Left ventricle myocardium superior (tissue), 1 donor: Measurements from ENCODE around the gene A3GALT2. TPM values are rescaled to one million over a fixed set of nuclear protein-coding genes. Genes with fewer than 3 reads are reported as not detected.
"Not testable (repeated sequence)": the region's sequence is repeated elsewhere in the genome, so short reads cannot be mapped to it uniquely, and the experiment has no call there.

ENCODE experiments used
- ATAC-seq: fragments of 200-7000 bp; cut with Tn5 transposase; one replicate; pipeline ENCODE4 v1.9.1; 2020; ENCODE audit warnings: mild to moderate bottlenecking, moderate library complexity
- DNase-seq: peaks from one replicate; pipeline ENCODE4 v3.0.0-alpha.2; 2020
- intact Hi-C: fragments of 100-400 bp; cut with micrococcal nuclease; formaldehyde crosslinking; loops from one replicate; pipeline ENCODE4 v1.11.0; 2022
- total RNA-seq: library from RNA; stranded (reverse); fragmentation: NEBNext Ultra II Directional; extraction: Animal tissue kit (Norgen Biotek cat#: 25700); gene quantifications from one replicate; pipeline ENCODE4 v1.2.1, GENCODE V29; 2021
- donor health status: DM: no; HTN: yes; CAD: no; lungs with severe emphysema.

A3GALT2 gene
- total RNA-seq, 1 donor from 2014 or later, result not detected

DNA sequence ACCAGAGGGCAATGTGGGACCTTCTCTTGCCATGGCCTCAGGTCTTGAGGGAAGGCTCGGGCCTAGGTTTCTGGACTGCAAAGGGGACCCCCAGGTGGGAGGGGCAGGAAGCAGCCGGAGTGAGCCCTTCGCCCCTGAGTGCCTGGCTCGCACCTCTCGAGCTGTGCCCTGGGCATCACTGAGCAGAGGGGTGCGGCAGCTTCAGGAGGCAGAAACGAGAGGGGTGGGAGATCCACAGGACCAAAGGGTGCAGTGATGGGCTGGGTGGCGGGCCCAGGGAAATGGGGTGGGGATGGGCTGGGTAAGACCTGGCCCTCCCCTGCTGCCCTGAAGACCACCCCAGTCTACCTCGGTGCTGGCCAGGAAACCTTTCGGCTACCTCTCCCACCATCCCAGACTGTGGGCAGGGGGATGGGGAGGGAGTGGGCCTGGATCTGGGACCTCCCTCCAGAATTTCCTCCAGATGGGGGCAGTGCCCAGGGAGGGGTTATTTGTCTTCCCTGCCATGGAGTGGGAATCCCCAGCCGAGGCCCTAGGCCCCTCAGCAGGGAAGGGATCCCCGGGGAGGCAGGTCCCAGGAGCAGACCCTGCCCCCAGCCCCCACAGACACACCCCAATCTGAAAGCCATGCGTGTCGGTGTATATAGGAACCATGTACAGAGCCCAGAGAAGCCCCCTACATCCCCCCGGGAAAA, 21.3 kb downstream of the A3GALT2 start:
- DNase-seq (no peak), ATAC-seq (no peak)
- intact Hi-C loops, result loop anchor here (5.0 to 10.0 kb wide), 2 partner anchors 68 to 155 kb away; no protein-coding TSS in a partner anchor

DNA sequence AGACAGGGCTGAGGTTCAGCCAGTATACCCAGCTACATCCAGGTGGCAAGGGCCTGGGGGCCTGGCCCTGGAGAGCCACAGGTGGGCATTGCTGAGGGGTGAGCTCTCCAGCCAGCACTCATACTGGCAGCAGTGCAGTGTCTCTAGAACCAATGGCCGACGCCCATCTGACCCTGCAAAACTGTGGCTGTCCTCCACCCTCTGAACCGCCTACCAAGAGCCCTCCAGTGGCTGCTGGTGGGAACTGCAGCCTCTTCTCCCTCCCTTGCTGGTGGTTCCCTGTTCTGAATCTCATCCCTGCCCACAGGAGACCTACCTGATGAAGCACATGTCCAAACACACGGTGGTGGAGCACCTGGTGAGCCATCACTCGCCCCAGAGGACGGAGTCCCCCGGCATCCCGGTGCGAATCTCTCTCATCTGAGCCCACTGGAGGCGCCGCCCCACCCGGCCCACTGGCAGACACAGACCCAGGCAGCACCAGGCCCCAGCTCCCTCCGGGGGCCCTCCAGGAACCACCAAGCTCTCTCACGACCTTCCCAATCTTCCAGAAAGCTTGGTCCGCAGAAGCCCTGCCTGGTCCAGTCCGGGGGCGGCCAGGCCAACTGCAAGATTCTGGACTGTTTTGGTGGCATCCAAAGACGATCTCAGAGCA, 22.1 kb downstream of the A3GALT2 start:
- ATAC-seq, result peak; percentile 65
- peak; percentile 85 for DNase-seq
- intact Hi-C loops, result loop anchor here (5.0 to 10.0 kb wide), 2 partner anchors 69 to 156 kb away; no protein-coding TSS in a partner anchor

GRCh38 chr1:33297911-33298622, 22.8 kb downstream of the A3GALT2 start:
- DNase-seq (no peak), ATAC-seq (no peak)
- intact Hi-C loops, result loop anchor here (5.0 to 10.0 kb wide), 2 partner anchors 69 to 157 kb away; no protein-coding TSS in a partner anchor

GRCh38 chr1:33296824-33297223, 24.1 kb downstream of the A3GALT2 start:
- ATAC-seq (no peak), DNase-seq (no peak)
- intact Hi-C loops, result loop anchor here (5.0 to 10.0 kb wide), 2 partner anchors 70 to 158 kb away; no protein-coding TSS in a partner anchor

- no peak for DNase-seq
- intact Hi-C loops, result loop anchor here (5.0 to 10.0 kb wide), 2 partner anchors 71 to 159 kb away; no protein-coding TSS in a partner anchor
- ATAC-seq, result peak; percentile 7
Observed at GRCh38 chr1:33296082-33296458, 24.8 kb downstream of the A3GALT2 start.

- DNase-seq (peak; percentile 93), ATAC-seq (peak; percentile 85)
- intact Hi-C loops, result loop anchor here (5.0 to 10.0 kb wide), 2 partner anchors 72 to 159 kb away; no protein-coding TSS in a partner anchor
Observed at GRCh38 chr1:33295450-33296081, 25.3 kb downstream of the A3GALT2 start.

DNA sequence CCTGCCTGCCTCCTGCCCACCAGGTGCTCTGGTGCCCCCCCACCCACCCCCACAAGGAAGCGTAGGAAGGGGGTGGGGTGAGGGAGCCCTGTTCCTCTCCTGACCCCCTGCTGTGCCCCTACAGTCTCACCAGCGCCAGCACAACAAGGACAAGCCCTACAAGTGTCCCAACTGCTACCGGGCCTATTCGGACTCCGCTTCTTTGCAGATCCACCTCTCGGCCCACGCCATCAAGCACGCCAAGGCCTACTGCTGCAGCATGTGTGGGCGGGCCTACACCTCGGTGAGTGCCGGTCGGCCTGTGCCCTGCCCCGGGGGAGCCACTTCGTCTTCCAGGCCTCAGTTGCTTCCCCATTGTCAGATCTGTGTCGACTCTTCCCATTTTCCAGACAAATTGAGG, 25.9 kb downstream of the A3GALT2 start:
- DNase-seq (no peak), ATAC-seq (no peak)
- intact Hi-C loops, result loop anchor here (5.0 to 10.0 kb wide), 2 partner anchors 72 to 160 kb away; no protein-coding TSS in a partner anchor

DNA sequence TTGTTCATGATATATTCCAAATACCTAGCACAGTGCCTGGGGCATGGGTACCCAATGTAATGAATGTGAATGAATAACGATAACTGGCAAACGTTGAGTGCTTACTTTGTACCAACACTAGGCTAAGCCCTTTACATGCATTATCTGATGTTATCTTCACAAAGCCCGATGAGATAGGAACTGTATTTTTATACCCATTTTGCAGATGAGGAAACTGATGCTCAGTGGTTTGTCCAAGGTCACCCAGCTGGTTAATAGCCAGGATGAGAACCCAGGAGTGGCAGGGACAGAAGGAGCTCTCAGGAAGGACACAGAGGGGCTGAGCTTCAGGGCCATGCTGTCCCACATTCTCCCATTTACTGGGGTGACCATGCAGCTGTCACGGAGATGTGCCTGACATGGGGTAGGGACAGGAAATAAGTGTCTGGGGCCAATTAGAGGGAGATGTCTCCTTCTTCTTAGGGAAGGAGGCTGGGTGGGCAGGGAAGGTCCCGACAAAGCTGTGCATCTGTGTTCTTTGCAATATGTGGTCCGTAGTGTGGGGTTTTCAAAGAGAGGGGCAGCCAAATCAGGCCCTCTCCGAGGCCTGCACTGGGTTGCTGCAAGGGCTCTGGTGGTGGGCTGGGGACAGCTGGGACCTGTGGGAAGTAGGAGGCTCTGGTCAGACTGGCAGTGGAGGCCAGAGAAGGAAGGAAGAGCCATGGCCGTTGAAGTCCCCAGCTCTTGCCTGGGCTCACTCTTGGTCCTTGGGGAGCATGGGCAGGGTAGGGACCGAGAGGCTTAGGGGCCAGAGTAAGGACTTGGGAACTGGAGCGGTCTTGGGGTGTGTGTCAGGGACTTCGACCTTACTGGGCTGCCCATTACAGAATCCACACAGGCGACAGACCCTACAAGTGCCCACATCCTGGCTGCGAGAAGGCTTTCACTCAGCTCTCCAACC, 26.6 kb downstream of the A3GALT2 start:
- intact Hi-C loops, result loop anchor here (5.0 to 10.0 kb wide), 2 partner anchors 73 to 160 kb away; no protein-coding TSS in a partner anchor
- no peak for DNase-seq
- no peak for ATAC-seq

DNA sequence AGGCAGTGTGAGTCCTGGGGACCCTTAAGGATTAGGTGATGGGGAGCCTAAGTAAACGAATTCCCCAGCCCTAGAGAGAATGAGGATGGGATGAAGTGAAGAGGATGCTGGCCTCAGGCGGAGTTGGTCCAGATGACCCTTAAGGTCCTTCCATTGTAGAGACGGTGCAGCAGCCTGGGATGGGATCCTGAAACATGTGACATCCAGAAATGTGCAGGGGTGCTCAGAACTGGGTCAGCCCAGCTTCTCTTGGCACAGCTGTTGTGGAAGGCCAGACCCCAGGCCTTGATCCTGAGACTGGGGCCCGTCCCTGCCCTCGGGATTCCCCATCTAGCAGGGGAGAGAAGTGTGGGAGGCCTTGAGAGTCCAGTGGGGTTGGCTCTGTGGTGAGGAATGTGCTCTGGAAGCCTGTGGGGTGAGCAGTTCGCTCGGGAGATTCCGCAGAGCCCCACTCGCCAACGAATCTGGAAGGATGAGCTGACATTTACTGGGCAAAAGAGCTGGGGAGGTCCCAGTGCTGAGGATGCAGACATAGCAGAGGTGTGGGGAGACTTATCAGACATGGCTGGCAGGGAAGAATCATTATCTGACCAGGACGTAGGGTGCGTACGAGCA, 28.1 kb downstream of the A3GALT2 start:
- intact Hi-C loops, result loop anchor here (10.0 kb wide), 1 partner anchor 162 kb away; no protein-coding TSS in a partner anchor
- no peak for ATAC-seq
- no peak for DNase-seq

DNA sequence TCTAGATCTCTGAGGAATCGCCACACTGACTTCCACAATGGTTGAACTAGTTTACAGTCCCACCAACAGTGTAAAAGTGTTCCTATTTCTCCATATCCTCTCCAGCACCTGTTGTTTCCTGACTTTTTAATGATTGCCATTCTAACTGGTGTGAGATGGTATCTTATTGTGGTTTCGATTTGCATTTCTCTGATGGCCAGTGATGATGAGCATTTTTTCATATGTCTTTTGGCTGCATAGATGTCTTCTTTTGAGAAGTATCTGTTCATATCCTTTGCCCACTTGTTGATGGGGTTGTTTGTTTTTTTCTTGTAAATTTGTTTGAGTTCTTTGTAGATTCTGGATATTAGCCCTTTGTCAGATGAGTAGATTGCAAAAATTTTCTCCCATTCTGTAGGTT, 30.3 kb downstream of the A3GALT2 start:
- ATAC-seq, DNase-seq: not testable (repeated sequence)
- intact Hi-C loops, result loop anchor here (10.0 kb wide), 1 partner anchor 164 kb away; no protein-coding TSS in a partner anchor

DNA sequence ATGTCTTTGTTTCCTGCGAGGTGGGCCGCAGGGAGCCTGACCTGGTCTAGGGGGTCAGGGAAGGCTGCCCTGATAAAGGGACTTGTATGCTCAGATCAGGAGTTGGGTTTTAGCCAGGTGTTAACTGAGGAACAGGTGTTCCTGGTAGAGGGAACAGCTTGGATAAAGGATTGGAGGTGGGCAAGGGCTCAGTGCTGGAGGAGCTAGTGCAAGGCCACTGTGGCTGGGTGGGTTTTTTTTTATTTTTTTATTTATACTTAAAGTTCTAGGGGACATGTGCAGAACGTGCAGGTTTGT, 31.1 kb downstream of the A3GALT2 start:
- ATAC-seq, result no peak
- intact Hi-C loops, result loop anchor here (10.0 kb wide), 1 partner anchor 165 kb away; no protein-coding TSS in a partner anchor

GRCh38 chr1:33288976-33289857, 31.7 kb downstream of the A3GALT2 start:
- ATAC-seq, result peak; percentile 77
- DNase-seq, result peak; percentile 50

More for the DNA sequence above, 31.1 kb downstream of the A3GALT2 start:
- no peak for DNase-seq

GRCh38 chr1:33287317-33287716, 33.6 kb downstream of the A3GALT2 start:
- DNase-seq, result no peak
- intact Hi-C loops, result no loop called here
- ATAC-seq, result no peak

More at GRCh38 chr1:33288976-33289857, 31.7 kb downstream of the A3GALT2 start:
- intact Hi-C loops, result no loop called here

DNA sequence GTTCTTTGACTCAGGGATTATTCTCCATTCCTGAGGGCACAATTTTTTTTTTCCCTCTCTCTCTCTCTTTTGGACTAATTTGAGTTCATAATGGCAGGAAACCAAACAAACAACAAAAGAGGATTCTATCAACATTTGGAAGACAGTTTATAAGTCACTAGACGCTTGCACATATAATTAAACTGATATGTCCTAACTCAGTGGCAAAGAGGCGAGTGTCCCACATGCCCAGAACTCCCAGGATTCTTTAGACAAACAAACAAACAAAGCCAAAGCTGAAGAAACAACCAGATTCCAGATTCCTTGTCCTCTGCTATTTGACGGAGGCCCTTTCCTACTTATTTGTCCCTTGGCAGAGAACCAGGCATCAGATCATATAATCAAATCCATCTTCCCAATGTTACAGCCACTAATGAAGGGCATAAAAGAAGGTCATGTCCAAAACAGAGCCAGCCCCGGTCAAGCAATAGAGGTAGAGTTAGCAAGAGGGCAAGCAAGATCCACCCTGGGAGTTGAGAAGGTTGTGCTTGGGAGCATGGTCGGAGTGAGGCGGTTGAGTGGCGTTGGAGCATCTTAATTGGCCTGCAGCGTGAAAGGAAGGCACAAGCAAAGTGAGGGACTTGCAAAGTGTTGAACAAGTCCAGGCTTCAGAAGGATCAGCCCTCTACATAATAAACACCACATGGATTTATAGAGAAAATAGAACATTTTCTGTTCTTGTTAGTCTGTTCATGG, 34.3 kb downstream of the A3GALT2 start:
- intact Hi-C loops, result no loop called here

GRCh38 chr1:33284049-33284448, 36.8 kb downstream of the A3GALT2 start:
- DNase-seq (no peak), ATAC-seq (no peak)
- intact Hi-C loops, result no loop called here

More for the DNA sequence above, 34.3 kb downstream of the A3GALT2 start:
- no peak for DNase-seq
- ATAC-seq, result no peak

DNA sequence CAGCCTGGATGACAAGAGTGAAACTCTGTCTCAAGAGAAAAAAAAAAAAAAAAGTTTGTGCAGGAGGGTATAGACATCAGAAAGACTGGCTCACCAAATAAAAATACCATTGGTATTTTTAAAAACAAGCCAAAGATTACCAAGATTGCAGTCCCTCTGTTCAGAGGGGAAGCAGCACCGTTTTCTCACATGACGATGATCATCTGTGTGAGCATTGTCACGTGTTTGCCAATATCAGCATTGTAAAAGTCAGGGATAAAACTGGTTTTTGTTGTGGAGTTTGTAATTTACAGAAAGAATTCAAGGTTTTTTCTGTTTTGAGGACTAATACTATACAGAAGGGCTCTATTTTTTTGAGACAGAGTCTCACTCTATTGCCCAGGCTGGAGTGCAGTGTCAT, 38.1 kb downstream of the A3GALT2 start:
- no peak for DNase-seq
- intact Hi-C loops, result no loop called here
- no peak for ATAC-seq
